Raji (cell line): ENCODE data around the gene ZNF124.

Source experiments
- POLR2A ChIP-seq: IDR thresholded peaks from 2 replicates; pipeline ENCODE4 v1.6.1; 2011; ENCODE audit warnings: low read depth, low read length, control low read depth; ENCODE audit not compliant: insufficient read depth

Gene ZNF124

GRCh38 chr1:247114351-247115140 is 57.3 kb downstream of the ZNF124 start:
- no peak for TF ChIP-seq POLR2A

- TF ChIP-seq POLR2A = no peak
Observed at GRCh38 chr1:247113733-247114271, 58.0 kb downstream of the ZNF124 start.

- TF ChIP-seq POLR2A = no peak
Observed at GRCh38 chr1:247113094-247113497, 58.7 kb downstream of the ZNF124 start.

GRCh38 chr1:247112479-247112781 is 59.4 kb downstream of the ZNF124 start:
- TF ChIP-seq POLR2A = no peak

GRCh38 chr1:247111700-247112478 is 59.9 kb downstream of the ZNF124 start:
- no peak for TF ChIP-seq POLR2A

GRCh38 chr1:247111259-247111699 is 60.5 kb downstream of the ZNF124 start:
- TF ChIP-seq POLR2A = no peak

- TF ChIP-seq POLR2A = no peak
Observed at GRCh38 chr1:247110627-247111258, 61.1 kb downstream of the ZNF124 start.

- TF ChIP-seq POLR2A = no peak
Observed at GRCh38 chr1:247107694-247108093, 64.1 kb downstream of the ZNF124 start.

- no peak for TF ChIP-seq POLR2A
Observed at GRCh38 chr1:247105966-247106365, 65.9 kb downstream of the ZNF124 start.
